Body of pancreas (tissue), 4 donors: ENCODE measurements around the gene ANTXR1.

ENCODE experiments used
- POLR2A ChIP-seq, 3 donors: fragments of 450-650 bp; IDR thresholded peaks; one replicate each; pipeline ENCODE4 v1.6.1; 2016; ENCODE audit warnings: antibody characterized with exemption in 3 of 3, mild to moderate bottlenecking in 2 of 3
- TF ChIP-seq, protein P1 (sequence below), 7 experiments: fragments of 450-650 bp in 4 of 7; fragments of 200-600 bp in 3 of 7; sonication (generic) in 3 of 7; IDR thresholded peaks; one replicate each; pipeline ENCODE4 v1.5.1; 2016 to 2019; ENCODE audit warnings: antibody characterized with exemption in 7 of 7

DNA sequence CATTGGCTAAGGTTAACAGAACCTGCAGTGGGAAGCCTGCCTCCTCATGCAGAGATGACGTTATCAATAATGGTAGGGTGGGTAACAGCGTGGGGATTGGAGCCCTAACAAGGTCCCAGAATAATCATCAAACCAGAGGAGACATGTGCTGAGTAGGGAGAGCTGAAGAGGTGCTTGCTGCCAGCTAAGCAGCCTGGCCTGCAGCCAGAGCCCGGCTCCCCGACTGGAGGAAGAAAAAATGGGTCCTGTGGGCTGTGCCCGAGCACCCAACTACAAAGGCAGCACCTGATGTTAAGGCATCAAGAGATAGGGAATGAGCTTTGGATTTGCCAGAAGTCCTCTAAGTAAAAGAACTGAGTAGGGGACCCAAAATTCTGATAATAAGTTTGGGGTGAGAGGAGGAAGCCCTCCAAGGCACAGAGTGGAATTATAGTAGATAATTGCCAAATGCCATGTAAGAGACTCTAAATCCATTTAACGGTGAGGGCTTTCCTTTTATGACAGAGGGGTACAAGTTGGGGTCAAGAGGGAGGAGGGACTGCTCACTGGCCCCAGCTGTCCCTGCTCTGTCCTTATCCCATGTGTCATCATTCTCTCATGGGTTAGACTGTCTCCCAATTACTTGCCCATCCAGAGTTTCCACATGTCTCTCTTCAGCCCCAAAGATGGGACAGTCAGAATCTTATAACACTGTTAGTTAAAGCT lies 156.1 kb downstream of the ANTXR1 start:
- TF ChIP-seq, protein P1, sequence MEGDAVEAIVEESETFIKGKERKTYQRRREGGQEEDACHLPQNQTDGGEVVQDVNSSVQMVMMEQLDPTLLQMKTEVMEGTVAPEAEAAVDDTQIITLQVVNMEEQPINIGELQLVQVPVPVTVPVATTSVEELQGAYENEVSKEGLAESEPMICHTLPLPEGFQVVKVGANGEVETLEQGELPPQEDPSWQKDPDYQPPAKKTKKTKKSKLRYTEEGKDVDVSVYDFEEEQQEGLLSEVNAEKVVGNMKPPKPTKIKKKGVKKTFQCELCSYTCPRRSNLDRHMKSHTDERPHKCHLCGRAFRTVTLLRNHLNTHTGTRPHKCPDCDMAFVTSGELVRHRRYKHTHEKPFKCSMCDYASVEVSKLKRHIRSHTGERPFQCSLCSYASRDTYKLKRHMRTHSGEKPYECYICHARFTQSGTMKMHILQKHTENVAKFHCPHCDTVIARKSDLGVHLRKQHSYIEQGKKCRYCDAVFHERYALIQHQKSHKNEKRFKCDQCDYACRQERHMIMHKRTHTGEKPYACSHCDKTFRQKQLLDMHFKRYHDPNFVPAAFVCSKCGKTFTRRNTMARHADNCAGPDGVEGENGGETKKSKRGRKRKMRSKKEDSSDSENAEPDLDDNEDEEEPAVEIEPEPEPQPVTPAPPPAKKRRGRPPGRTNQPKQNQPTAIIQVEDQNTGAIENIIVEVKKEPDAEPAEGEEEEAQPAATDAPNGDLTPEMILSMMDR (IDR thresholded peaks at IDR 0.05), result no peak
- no peak for TF ChIP-seq POLR2A (IDR thresholded peaks at IDR 0.05)
